Fibroblast of lung (primary cell): ENCODE data around the gene AMOTL2.

ENCODE experiments used
- CTCF ChIP-seq, 2 donors: IDR thresholded peaks in 1 of 2; conservative IDR thresholded peaks in 1 of 2; 1 replicate in 1 of 2; 2 replicates in 1 of 2; pipeline ENCODE4 v1.5.1; 2011 to 2012; ENCODE audit warnings: low read length in 2 of 2, control low read depth in 1 of 2, inconsistent platforms in 1 of 2, low read depth in 1 of 2, mild to moderate bottlenecking in 1 of 2
- EZH2 ChIP-seq: IDR thresholded peaks from 2 replicates; pipeline ENCODE4 v1.5.1; 2012; ENCODE audit warnings: low read length, control low read depth, mild to moderate bottlenecking; ENCODE audit errors: missing control alignments

GRCh38 chr3:134359121-134360010 lies 14.9 kb downstream of the AMOTL2 start:
- TF ChIP-seq EZH2 (no peak), CTCF (conservative IDR thresholded peaks at IDR 0.05 in 1 of 2, IDR thresholded peaks at IDR 0.05 in 1 of 2; ENCODE audit: low read depth in 1 of 2, low read length in 2 of 2) (no peak)
